OCI-LY7 (cell line): ENCODE results near the gene MPRIP. TPM values are rescaled to one million over a fixed set of nuclear protein-coding genes. Genes with fewer than 3 reads are reported as not detected.

Experiments used
- BruUV-seq: library from RNA; stranded (reverse); fragments of 400-500 nt; replicated peaks from 2 replicates; lab custom pipeline; 2021; lab: Mats Ljungman, UMichigan
- CTCF ChIA-PET: fragments of 300-600 bp; sonication (Branson Sonifier 250); formaldehyde crosslinking; loops from one replicate; lab custom pipeline; 2022; ENCODE audit warnings: antibody characterized with exemption; ENCODE audit not compliant: unreplicated experiment; lab: Charles Lee
- POLR2A ChIA-PET: fragments of 300-600 bp; sonication (Branson Sonifier 250); formaldehyde crosslinking; loops from one replicate; lab custom pipeline; 2022; ENCODE audit warnings: antibody characterized with exemption; lab: Charles Lee
- DNase-seq: peaks from one replicate; pipeline ENCODE4 v3.0.0-alpha.2; 2015; ENCODE audit warnings: low spot score
- H2AFZ ChIP-seq: fragments of 200-600 bp; sonication (generic), shearing (Covaris generic); 2 replicates; pipeline ENCODE4 v1.6.1; 2014; ENCODE audit warnings: mild to moderate bottlenecking, antibody characterized with exemption, low read length, moderate library complexity
- H3K27ac ChIP-seq: fragments of 200-600 bp; sonication (generic); 2 replicates; pipeline ENCODE4 v1.5.1; 2014; ENCODE audit warnings: mixed run types, low read depth, mild to moderate bottlenecking, moderate library complexity, low read length, inconsistent platforms; ENCODE audit not compliant: poor library complexity, severe bottlenecking
- H3K36me3 ChIP-seq: fragments of 200-600 bp; sonication (generic); 2 replicates; pipeline ENCODE4 v1.6.1; 2014; ENCODE audit warnings: mild to moderate bottlenecking, antibody characterized with exemption, low read length, moderate library complexity, mixed read lengths; ENCODE audit not compliant: insufficient read depth
- H3K4me1 ChIP-seq: fragments of 200-600 bp; sonication (generic); 2 replicates; pipeline ENCODE4 v1.5.1; 2014; ENCODE audit warnings: mild to moderate bottlenecking, low read length; ENCODE audit not compliant: insufficient read depth, poor library complexity, severe bottlenecking
- H3K4me2 ChIP-seq: fragments of 200-600 bp; sonication (generic); 2 replicates; pipeline ENCODE4 v1.6.1; 2014; ENCODE audit warnings: mild to moderate bottlenecking, low read length
- H3K4me3 ChIP-seq: fragments of 200-600 bp; sonication (generic); 2 replicates; pipeline ENCODE4 v1.5.1; 2014; ENCODE audit warnings: mild to moderate bottlenecking, low read depth, low read length; ENCODE audit not compliant: poor library complexity, severe bottlenecking
- H3K79me2 ChIP-seq: fragments of 200-600 bp; sonication (generic); 2 replicates; pipeline ENCODE4 v1.6.1; 2016; ENCODE audit warnings: low read depth, mild to moderate bottlenecking, low read length, moderate library complexity, mixed read lengths; ENCODE audit not compliant: insufficient read depth
- H3K9me2 ChIP-seq: fragments of 200-600 bp; sonication (generic); 2 replicates; pipeline ENCODE4 v1.6.1; 2016; ENCODE audit warnings: mild to moderate bottlenecking, low read length, mixed read lengths; ENCODE audit not compliant: insufficient read depth
- H3K9me3 ChIP-seq: fragments of 200-600 bp; sonication (generic); 2 replicates; pipeline ENCODE4 v1.6.1; 2014; ENCODE audit warnings: mild to moderate bottlenecking, mixed run types, low read length, mixed read lengths
- H4K20me1 ChIP-seq: fragments of 200-600 bp; sonication (generic); 2 replicates; pipeline ENCODE4 v1.6.1; 2014; ENCODE audit warnings: mild to moderate bottlenecking, antibody characterized with exemption, low read length, moderate library complexity, mixed read lengths; ENCODE audit not compliant: insufficient read depth
- CTCF ChIP-seq: fragments of 200-600 bp; sonication (generic); conservative IDR thresholded peaks from 2 replicates; pipeline ENCODE4 v1.5.1; 2014; ENCODE audit warnings: mild to moderate bottlenecking, antibody characterized with exemption, low read length, moderate library complexity, mixed read lengths
- EZH2phosphoT487 ChIP-seq: fragments of 200-600 bp; sonication (generic); IDR thresholded peaks from 2 replicates; pipeline ENCODE4 v1.6.1; 2018; ENCODE audit warnings: low read depth, borderline replicate concordance, mild to moderate bottlenecking, mixed run types, antibody characterized with exemption, low read length, moderate library complexity, mixed read lengths
- intact Hi-C: fragments of 100-400 bp; cut with micrococcal nuclease; formaldehyde crosslinking; loops from one replicate; pipeline ENCODE4 v1.10.0; 2022; ENCODE audit not compliant: unreplicated experiment
- total RNA-seq, 2 experiments: library from RNA; depleted of rRNA in 1 of 2; stranded (reverse); fragments of >200 nt in 1 of 2; shearing (Covaris generic) in 1 of 2; gene quantifications; 2 replicates each; pipeline ENCODE4 v1.2.3, GENCODE V29; 2014 to 2022

MPRIP gene
- total RNA-seq, 2 experiments from 2014 or later = 73.3 to 109 TPM

- CTCF ChIA-PET = no interaction called here
- Histone ChIP-seq H3K4me3 (peak overlapping the region; percentile 84), H3K9me2 (no peaks in the 10 kb centered on the region), H4K20me1 (peaks cover 21% of the 10 kb centered on the region), H3K27ac (no peak overlapping the region), H3K4me1 (peaks cover 42% of the 10 kb centered on the region), H3K36me3 (no peaks in the 10 kb centered on the region), H3K9me3 (no peaks in the 10 kb centered on the region), H3K79me2 (peaks cover 43% of the 10 kb centered on the region), H3K4me2 (peak overlapping the region; percentile 98), H2AFZ (no peak overlapping the region)
- BruUV-seq = no TSS peak
- TF ChIP-seq CTCF = no peak
- TF ChIP-seq EZH2phosphoT487 = no peak
- DNase-seq = peak; percentile 30
- intact Hi-C loops = no loop called here
- POLR2A ChIA-PET = interaction anchor here (0.6 kb wide), 1 partner anchor 194 kb away, joined by 3 read pairs; the partner anchor contains the start of gene FLCN
Observed at GRCh38 chr17:17042851-17043460, 699 bp downstream of the MPRIP start.

GRCh38 chr17:17043461-17044271 lies 1.4 kb downstream of the MPRIP start:
- DNase-seq = no peak
- Histone ChIP-seq H3K4me3 (peak overlapping the region; percentile 84), H3K4me2 (peak overlapping the region; percentile 98), H2AFZ (no peak overlapping the region), H3K27ac (no peak overlapping the region), H3K36me3 (no peaks in the 10 kb centered on the region), H3K9me3 (no peaks in the 10 kb centered on the region), H3K9me2 (no peaks in the 10 kb centered on the region), H3K79me2 (peaks cover 44% of the 10 kb centered on the region), H3K4me1 (peaks cover 42% of the 10 kb centered on the region), H4K20me1 (peaks cover 22% of the 10 kb centered on the region)
- ChIA-PET POLR2A (interaction anchor here (0.6 kb wide), 1 partner anchor 193 kb away, joined by 3 read pairs; the partner anchor contains the start of gene FLCN), CTCF (no interaction called here)
- intact Hi-C loops = no loop called here
- BruUV-seq = no TSS peak
- TF ChIP-seq CTCF = no peak
- TF ChIP-seq EZH2phosphoT487 = no peak
